Ascending aorta (tissue), 2 donors: Measurements from ENCODE around the gene XAB2. TPM values are rescaled to one million over a fixed set of nuclear protein-coding genes. Genes with fewer than 3 reads are reported as not detected.
"Not testable (repeated sequence)": the region's sequence is repeated elsewhere in the genome, so short reads cannot be mapped to it uniquely, and the experiment has no call there.

Experiments
- DNase-seq, 2 donors: peaks; one replicate each; pipeline ENCODE4 v3.0.0-alpha.2; 2019; ENCODE audit warnings: low spot score in 2 of 2
- H3K27ac ChIP-seq, 2 donors: fragments of 200-600 bp; sonication (generic); one replicate each; pipeline ENCODE4 v1.5.1; 2016 to 2017; ENCODE audit warnings: mild to moderate bottlenecking in 1 of 2
- H3K27me3 ChIP-seq: fragments of 200-600 bp; sonication (generic); one replicate; pipeline ENCODE4 v1.5.1; 2017
- H3K36me3 ChIP-seq, 2 donors: fragments of 200-600 bp; sonication (generic); one replicate each; pipeline ENCODE4 v1.5.1; 2016
- H3K4me1 ChIP-seq, 2 donors: fragments of 200-600 bp; sonication (generic); one replicate each; pipeline ENCODE4 v1.5.1; 2016 to 2017; ENCODE audit warnings: mild to moderate bottlenecking in 1 of 2
- H3K4me3 ChIP-seq, 2 donors: fragments of 200-600 bp; sonication (generic); one replicate each; pipeline ENCODE4 v1.5.1; 2016 to 2017; ENCODE audit warnings: mild to moderate bottlenecking in 1 of 2
- H3K9me3 ChIP-seq, 2 donors: fragments of 200-600 bp; sonication (generic); one replicate each; pipeline ENCODE4 v1.5.1; 2016
- CTCF ChIP-seq, 3 experiments: fragments of 200-600 bp in 2 of 3; fragments of 450-650 bp in 1 of 3; sonication (generic) in 2 of 3; IDR thresholded peaks; one replicate each; pipeline ENCODE4 v1.5.1; 2016 to 2019; ENCODE audit warnings: antibody characterized with exemption in 3 of 3, mild to moderate bottlenecking in 1 of 3, moderate library complexity in 1 of 3
- intact Hi-C: fragments of 100-400 bp; cut with DNase I; formaldehyde crosslinking; loops from one replicate; pipeline ENCODE4 v1.15.1; 2023
- total RNA-seq: library from RNA; depleted of rRNA; stranded (reverse); fragments of >200 nt; gene quantifications from one replicate; pipeline ENCODE4 v1.1.0, GENCODE V29; 2016

The XAB2 gene
- total RNA-seq, 1 donor from 2014 or later: 18.4 TPM

- H3K9me3 ChIP-seq: no peaks in the 10 kb centered on the region
- H3K27ac ChIP-seq: no peak overlapping the region
- DNase-seq: no peak
- H3K27me3 ChIP-seq: no peaks in the 10 kb centered on the region
- no peak overlapping the region for H3K4me3 ChIP-seq
- H3K36me3 ChIP-seq: no peaks in the 10 kb centered on the region
- intact Hi-C loops: no loop called here
- H3K4me1 ChIP-seq: no peaks in the 10 kb centered on the region
- TF ChIP-seq CTCF (IDR thresholded peaks at IDR 0.05): no peak
Observed at GRCh38 chr19:7582446-7582845, 46.9 kb downstream of the XAB2 start.

DNA sequence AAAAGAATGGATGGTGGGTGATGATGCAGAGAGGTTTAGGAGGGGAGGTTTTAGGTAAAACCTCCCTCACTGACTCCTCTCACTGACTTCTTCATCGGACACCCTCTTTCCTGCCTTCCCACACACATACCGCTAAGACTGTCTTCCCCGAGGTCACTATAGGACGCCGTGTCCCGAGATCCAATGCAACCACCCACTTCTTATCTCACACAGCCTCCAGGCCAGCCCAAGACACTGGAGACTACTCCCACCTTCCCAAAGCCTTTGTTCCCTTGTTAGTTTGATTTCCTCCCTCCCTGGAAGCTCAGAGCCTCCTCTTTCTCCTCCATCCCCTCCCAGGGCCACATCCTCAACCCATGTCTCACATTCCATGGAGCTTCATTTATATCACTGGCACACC, 50.2 kb downstream of the XAB2 start:
- no peaks in the 10 kb centered on the region for H3K27me3 ChIP-seq
- H3K9me3 ChIP-seq: no peaks in the 10 kb centered on the region
- no peak overlapping the region for H3K4me3 ChIP-seq
- no peaks in the 10 kb centered on the region for H3K4me1 ChIP-seq
- DNase-seq: no peak
- no peak overlapping the region for H3K27ac ChIP-seq
- intact Hi-C loops: no loop called here
- TF ChIP-seq CTCF (IDR thresholded peaks at IDR 0.05): no peak
- no peaks in the 10 kb centered on the region for H3K36me3 ChIP-seq

DNA sequence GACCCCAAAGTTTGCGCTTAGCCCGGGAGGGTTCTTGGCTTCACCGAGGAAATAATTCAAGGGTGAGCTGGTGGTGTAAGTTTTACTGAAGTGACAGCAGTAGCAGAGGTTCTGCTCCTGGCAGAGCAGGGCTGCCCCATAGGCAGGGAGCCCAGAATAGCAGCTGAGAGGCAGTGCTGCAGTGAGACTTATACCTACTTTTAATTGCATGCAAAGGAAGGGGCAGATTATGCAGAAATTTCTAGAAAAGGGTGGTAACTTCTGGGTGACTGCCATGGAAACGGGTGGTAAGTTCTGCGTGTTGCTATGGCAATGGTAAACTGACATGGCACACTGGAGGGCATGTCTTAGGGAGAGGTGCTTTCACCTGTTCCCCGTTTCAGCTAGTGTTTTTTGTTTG, 51.2 kb downstream of the XAB2 start:
- H3K4me1 ChIP-seq: no peaks in the 10 kb centered on the region
- H3K27ac ChIP-seq: no peak overlapping the region
- H3K27me3 ChIP-seq: no peaks in the 10 kb centered on the region
- no peak overlapping the region for H3K4me3 ChIP-seq
- no peaks in the 10 kb centered on the region for H3K36me3 ChIP-seq
- no peak for DNase-seq
- H3K9me3 ChIP-seq: no peaks in the 10 kb centered on the region
- intact Hi-C loops: no loop called here
- TF ChIP-seq CTCF (IDR thresholded peaks at IDR 0.05): no peak

DNA sequence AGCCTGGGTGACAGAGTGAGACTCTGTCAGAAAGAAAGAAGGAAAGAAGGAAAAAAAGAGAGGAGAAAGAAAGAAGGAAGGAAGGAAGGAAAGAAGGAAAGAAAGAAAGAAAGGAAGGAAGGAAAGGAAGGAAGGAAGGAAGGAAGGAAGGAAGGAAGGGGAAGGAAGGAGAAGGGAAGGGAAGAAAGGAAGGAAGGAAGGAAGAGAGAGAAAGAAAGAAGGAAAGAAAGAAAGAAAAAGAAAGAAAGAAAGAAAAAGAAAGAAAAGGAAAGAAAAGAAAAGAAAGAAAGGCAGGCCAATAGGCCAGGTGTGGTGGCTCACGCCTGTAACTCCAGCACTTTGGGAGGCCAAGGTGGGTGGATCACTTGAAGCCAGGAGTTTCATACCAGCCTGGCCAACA, 51.9 kb downstream of the XAB2 start:
- H3K27ac ChIP-seq, H3K4me3 ChIP-seq, H3K9me3 ChIP-seq, H3K4me1 ChIP-seq, intact Hi-C loops, DNase-seq, H3K36me3 ChIP-seq, H3K27me3 ChIP-seq: not testable (repeated sequence)

DNA sequence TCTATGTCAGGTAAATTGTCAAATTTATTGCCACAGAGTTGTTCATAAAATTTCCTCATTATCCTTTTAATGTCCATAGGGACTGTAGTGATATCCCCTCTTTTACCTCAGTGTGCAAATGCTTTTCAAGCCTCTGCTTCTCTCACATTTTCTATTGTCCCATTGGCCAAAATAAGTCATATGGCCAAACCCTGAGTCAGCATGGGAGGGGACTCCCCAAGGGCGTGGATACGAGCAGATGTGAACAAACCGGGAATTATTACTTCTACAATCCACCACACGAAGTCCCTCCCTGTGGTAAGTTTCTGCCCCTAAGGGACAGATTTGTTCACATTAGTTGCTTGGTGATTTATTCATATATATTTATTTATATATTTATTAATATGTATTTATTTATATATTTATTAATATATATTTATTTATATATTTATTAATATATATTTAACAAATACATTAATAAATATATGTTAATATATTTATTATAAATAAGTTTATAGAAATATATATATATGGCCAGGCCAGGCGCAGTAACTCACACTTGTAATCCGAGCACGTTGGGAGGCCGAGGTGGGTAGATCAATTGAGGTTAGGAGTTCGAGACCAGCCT, 53.8 kb downstream of the XAB2 start:
- Histone ChIP-seq H3K27ac (no peak overlapping the region), H3K4me1 (no peaks in the 10 kb centered on the region), H3K27me3 (no peaks in the 10 kb centered on the region), H3K36me3 (no peaks in the 10 kb centered on the region), H3K4me3 (no peak overlapping the region), H3K9me3 (no peaks in the 10 kb centered on the region)
- TF ChIP-seq CTCF (IDR thresholded peaks at IDR 0.05): no peak
- DNase-seq: no peak
- intact Hi-C loops: no loop called here

DNA sequence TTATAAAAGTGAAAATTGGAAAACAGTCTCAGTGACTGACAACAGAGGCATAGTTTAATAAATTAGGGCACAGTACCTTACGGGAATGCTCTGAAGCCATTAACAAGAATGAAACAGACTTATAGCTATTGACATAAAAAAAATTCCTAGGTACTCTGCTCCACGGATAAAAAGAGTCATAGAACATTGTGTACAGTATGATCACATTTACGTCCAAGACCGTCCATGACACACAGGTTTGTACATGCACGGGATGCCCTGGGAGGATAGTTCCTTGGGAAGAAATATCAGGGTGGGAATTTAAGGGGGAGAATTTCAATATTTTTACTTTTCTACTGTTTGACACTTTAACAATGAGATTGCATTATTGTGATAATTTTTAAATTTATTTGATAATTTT, 58.6 kb downstream of the XAB2 start:
- no peak for DNase-seq
- no peak for TF ChIP-seq CTCF (IDR thresholded peaks at IDR 0.05)
- Histone ChIP-seq H3K4me1 (no peaks in the 10 kb centered on the region), H3K36me3 (no peaks in the 10 kb centered on the region), H3K27me3 (no peaks in the 10 kb centered on the region), H3K4me3 (no peak overlapping the region), H3K27ac (no peak overlapping the region), H3K9me3 (no peaks in the 10 kb centered on the region)
- intact Hi-C loops: no loop called here

Other genes starting within 250 kb of the XAB2 start
- not detected for gene PEX11G, start 140.5 kb downstream of the XAB2 start, total RNA-seq
- gene ZNF358, start 113.4 kb downstream of the XAB2 start, total RNA-seq: 163 TPM
- gene MCOLN1, start 106.9 kb downstream of the XAB2 start, total RNA-seq: 11.9 TPM
- gene PNPLA6, start 93.8 kb downstream of the XAB2 start, total RNA-seq: 190 TPM
- gene CAMSAP3, start 33.7 kb downstream of the XAB2 start, total RNA-seq: not detected
- gene PET100, start 248 bp upstream of the XAB2 start, total RNA-seq: not detected
- gene PCP2, start 4.2 kb upstream of the XAB2 start, total RNA-seq: not detected
- 26.6 TPM for gene STXBP2, start 7.6 kb upstream of the XAB2 start, total RNA-seq
- gene RETN, start 39.5 kb upstream of the XAB2 start, total RNA-seq: not detected
- gene MCEMP1, start 47.5 kb upstream of the XAB2 start, total RNA-seq: not detected
- gene TRAPPC5, start 51.3 kb upstream of the XAB2 start, total RNA-seq: 166 TPM
- not detected for gene FCER2, start 72.6 kb upstream of the XAB2 start, total RNA-seq
- 1.7 TPM for gene CLEC4G, start 102.6 kb upstream of the XAB2 start, total RNA-seq
- 12.6 TPM for gene CD209, start 118.0 kb upstream of the XAB2 start, total RNA-seq
- gene CLEC4M, start 133.7 kb upstream of the XAB2 start, total RNA-seq: not detected
- 27.7 TPM for gene EVI5L, start 200.7 kb upstream of the XAB2 start, total RNA-seq
- gene PRR36, start 244.8 kb upstream of the XAB2 start, total RNA-seq: not detected